GM12892 (cell line): Measurements from ENCODE around the gene ITFG1.

Source experiments
- POLR2A ChIP-seq: IDR thresholded peaks from 2 replicates; pipeline ENCODE4 v1.6.1; 2011; ENCODE audit warnings: low read depth, low read length, control low read depth
- TAF1 ChIP-seq: IDR thresholded peaks from 2 replicates; pipeline ENCODE4 v1.6.1; 2011; ENCODE audit warnings: low read depth, mild to moderate bottlenecking, control low read depth, low read length, borderline replicate concordance

DNA sequence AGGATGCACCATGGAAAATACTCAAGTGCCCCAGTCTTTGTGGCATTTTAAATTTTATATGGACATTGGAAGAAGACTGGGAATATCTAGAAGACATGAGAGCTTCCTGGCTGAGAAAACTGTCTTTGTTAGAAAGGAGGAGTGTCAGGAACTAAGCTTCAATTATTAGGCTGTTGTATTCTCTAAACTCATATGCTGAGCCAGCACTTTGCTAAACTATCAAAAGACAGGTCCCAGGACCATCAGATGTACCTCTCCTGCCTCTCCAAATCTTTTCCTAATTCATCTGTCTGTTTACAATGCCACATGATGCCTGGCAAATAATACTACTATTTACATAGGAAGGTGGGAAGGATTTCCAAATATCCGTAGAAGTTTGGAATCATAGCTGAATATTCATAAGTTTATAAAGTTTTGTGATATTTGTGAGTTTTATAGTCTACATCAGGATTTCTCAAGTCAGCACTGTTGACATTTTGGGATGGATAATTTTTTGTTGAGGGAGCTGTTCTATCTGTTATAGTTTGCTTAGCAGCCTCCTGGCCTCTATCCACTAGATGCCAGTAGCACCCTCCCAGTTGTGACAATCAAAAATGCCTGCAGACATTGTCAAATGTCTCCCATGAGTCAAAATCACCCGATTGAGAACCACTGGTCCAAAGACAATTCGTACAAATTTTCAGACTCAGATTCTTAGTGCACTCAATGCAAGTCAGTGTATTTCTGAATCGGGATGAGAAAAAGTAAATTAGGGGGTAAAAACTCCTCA, 255.9 kb downstream of the ITFG1 start:
- TF ChIP-seq POLR2A (no peak), TAF1 (no peak)
